HUES64 (cell line): ENCODE measurements around the gene SUSD6.

Experiments
- H3K27ac ChIP-seq: 2 replicates; pipeline ENCODE4 v1.7.0; 2013; ENCODE audit warnings: low read depth, low read length, inconsistent platforms
- H3K27me3 ChIP-seq: 2 replicates; pipeline ENCODE4 v1.6.1; 2013; ENCODE audit warnings: mild to moderate bottlenecking, low read length; ENCODE audit not compliant: insufficient read depth
- H3K36me3 ChIP-seq: 2 replicates; pipeline ENCODE4 v1.6.1; 2013; ENCODE audit warnings: mild to moderate bottlenecking, low read length; ENCODE audit not compliant: insufficient read depth
- H3K4me1 ChIP-seq: 2 replicates; pipeline ENCODE4 v1.6.1; 2013; ENCODE audit warnings: mild to moderate bottlenecking, low read length, moderate library complexity; ENCODE audit not compliant: insufficient read depth
- H3K4me3 ChIP-seq: 2 replicates; pipeline ENCODE4 v1.5.1; 2013; ENCODE audit warnings: mild to moderate bottlenecking, low read length, moderate library complexity
- H3K9ac ChIP-seq: 2 replicates; pipeline ENCODE4 v1.6.1; 2013; ENCODE audit warnings: mild to moderate bottlenecking, low read depth, low read length
- H3K9me3 ChIP-seq: 2 replicates; pipeline ENCODE4 v1.6.1; 2013; ENCODE audit warnings: low read depth, low read length; ENCODE audit not compliant: insufficient read depth
- WGBS: fragments of 150-250, 120-280 bp; methylation state at CpG from one replicate; pipeline ENCODE4 v1.1.7; 2013; ENCODE audit warnings: missing lambda C conversion rate; 5-methylcytosine and 5-hydroxymethylcytosine counted together

Gene SUSD6

DNA sequence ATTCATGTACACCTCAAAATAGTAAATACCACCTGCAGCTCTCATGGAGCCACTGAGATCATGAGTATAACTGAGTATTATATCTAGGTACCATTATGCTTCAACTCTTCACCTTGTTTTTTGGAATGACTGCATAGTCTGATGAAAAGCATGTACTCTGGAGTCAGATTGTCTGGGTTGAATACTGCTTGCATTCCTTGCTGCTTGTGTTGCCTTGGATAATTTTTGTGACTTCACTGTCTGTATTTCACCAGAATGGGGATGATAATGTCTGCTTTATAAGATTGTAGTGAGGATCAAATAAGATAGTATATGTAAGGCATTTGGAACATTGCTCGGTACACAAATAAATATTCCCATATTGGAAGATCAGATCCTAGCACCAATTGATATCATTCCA lies 54.2 kb downstream of the SUSD6 start:
- 94% methylated on average over 1 of the region's 1 CpG for WGBS

DNA sequence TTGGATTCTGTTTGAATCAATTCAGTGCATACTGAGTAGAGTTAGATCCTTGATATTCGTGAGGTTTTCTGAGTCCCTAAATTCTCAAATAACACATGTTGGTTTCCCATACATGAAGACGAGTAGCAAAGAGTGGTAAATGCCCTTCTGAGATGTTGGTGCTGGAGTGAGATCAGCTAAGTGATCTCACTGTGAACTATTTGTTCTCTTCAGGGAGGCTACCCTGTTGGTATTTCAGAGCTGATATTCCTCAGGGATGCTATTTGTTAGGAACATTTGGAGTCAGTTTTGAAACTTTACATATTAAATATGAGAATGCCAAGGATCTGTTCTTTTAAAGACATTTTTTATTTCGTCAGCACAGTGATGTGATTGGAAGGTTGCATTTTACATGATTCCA lies 54.7 kb downstream of the SUSD6 start:
- no peak overlapping the region for H3K9ac ChIP-seq
- no peaks in the 10 kb centered on the region for H3K27me3 ChIP-seq
- no peak overlapping the region for H3K4me3 ChIP-seq
- no peak overlapping the region for H3K27ac ChIP-seq
- no peaks in the 10 kb centered on the region for H3K36me3 ChIP-seq
- peaks cover 11% of the 10 kb centered on the region for H3K4me1 ChIP-seq
- WGBS, result 86% methylated on average over 2 of the region's 3 CpGs
- no peaks in the 10 kb centered on the region for H3K9me3 ChIP-seq

More for the DNA sequence above, 54.2 kb downstream of the SUSD6 start:
- Histone ChIP-seq H3K4me3 (no peak overlapping the region), H3K4me1 (peaks cover 15% of the 10 kb centered on the region), H3K36me3 (no peaks in the 10 kb centered on the region), H3K27ac (no peak overlapping the region), H3K27me3 (no peaks in the 10 kb centered on the region), H3K9ac (no peak overlapping the region), H3K9me3 (no peaks in the 10 kb centered on the region)

DNA sequence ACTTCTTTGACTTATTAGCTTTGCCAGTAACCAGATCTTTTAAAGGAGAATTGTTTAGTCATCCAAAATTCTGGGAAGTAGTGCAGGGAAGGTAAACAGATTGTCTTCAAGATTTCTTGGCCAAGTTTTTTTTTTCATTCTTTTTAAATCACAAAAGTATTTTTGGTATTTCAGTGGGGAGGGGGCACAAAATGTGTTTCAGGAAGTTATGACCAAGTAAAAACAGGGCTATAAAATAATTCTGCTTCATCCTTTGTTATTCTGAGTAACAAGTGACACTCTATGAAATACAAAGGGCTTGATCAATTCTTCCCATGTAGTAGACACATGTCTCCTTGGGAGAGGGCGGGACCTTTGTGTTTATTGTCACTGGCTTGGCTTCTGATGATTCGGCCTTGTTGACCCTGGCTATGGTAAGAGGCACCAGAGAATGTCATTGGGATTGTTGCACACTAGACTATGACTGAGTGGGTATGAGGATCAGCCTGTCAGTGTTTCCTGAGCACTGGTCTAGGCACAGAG lies 55.4 kb downstream of the SUSD6 start:
- Histone ChIP-seq H3K9me3 (no peaks in the 10 kb centered on the region), H3K4me1 (peaks cover 12% of the 10 kb centered on the region; the same call in 1 of the 2 replicates), H3K27ac (no peak overlapping the region), H3K27me3 (no peaks in the 10 kb centered on the region), H3K36me3 (no peaks in the 10 kb centered on the region), H3K4me3 (no peak overlapping the region), H3K9ac (no peak overlapping the region)
- 92% methylated on average over 2 of the region's 2 CpGs for WGBS

DNA sequence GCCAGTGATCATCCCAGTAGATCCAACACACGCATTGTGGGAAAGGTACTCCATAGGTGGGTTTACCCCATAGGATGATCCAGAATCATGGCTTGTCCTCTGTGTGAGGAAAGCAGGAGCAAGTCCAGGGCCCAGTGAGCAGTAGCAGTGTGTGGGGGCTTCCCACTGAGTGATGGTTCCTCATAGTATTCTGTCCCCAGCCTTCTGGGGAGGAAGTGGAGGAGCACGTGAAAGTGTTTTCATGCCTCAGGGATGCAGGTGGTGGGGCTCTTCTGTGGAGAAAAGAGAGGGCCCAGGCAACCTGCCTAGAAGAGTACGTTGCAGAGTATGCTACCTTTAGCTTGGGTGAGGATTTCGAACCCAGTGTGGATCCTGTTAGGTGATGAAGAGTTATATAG lies 56.5 kb downstream of the SUSD6 start:
- Histone ChIP-seq H3K36me3 (no peaks in the 10 kb centered on the region), H3K27ac (no peak overlapping the region), H3K27me3 (no peaks in the 10 kb centered on the region), H3K4me1 (peaks cover 9% of the 10 kb centered on the region; the same call in 1 of the 2 replicates), H3K9ac (no peak overlapping the region), H3K9me3 (no peaks in the 10 kb centered on the region), H3K4me3 (no peak overlapping the region)
- 83% methylated on average over 4 of the region's 4 CpGs for WGBS

DNA sequence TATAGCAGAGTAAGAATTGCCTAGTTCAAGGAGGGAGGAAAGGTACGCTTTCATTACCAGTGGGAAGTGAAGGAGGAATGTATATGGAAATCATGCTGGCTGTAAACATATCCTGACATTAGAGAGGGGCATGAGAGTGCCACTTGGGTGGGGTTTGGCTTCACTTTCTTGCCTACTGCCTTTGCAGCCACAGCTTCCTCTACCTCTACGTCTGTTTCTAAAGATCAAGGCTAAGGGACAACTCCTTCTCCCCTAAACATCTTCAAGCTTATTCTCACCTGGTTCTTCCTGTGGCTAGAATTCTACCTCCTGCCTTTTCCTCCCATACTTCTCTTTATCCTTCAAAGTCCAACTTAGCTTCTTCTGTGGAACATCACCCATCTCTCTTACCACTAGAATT lies 58.0 kb downstream of the SUSD6 start:
- WGBS, result 86% methylated on average over 2 of the region's 2 CpGs
- no peaks in the 10 kb centered on the region for H3K36me3 ChIP-seq
- no peaks in the 10 kb centered on the region for H3K9me3 ChIP-seq
- H3K27ac ChIP-seq, result no peak overlapping the region
- H3K27me3 ChIP-seq, result no peaks in the 10 kb centered on the region
- no peak overlapping the region for H3K4me3 ChIP-seq
- peaks cover 6% of the 10 kb centered on the region; the same call in 1 of the 2 replicates for H3K4me1 ChIP-seq
- no peak overlapping the region for H3K9ac ChIP-seq

DNA sequence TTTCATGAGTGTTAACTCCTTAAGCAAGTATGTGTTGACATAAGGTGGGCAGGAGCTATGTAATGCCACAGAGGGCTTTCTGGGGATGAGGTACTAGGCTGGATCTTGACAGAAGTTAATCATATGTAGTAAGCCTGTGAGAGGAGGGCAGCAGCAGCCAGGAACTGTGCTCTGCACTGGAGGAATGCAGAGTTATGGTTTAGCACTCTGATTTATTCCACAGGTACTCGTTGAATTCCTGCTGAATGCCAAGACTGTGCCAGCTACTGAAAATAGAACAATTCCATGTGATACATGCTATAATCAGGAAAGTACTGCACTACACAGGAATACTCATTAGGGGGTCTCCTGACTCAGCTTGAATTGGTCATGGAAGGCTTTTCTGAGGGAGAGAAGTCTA lies 58.7 kb downstream of the SUSD6 start:
- Histone ChIP-seq H3K9me3 (no peaks in the 10 kb centered on the region), H3K27me3 (no peaks in the 10 kb centered on the region), H3K4me3 (no peak overlapping the region), H3K4me1 (peaks cover 6% of the 10 kb centered on the region; the same call in 1 of the 2 replicates), H3K9ac (no peak overlapping the region), H3K27ac (no peak overlapping the region), H3K36me3 (no peaks in the 10 kb centered on the region)
- WGBS, result 90% methylated on average over 1 of the region's 1 CpG

DNA sequence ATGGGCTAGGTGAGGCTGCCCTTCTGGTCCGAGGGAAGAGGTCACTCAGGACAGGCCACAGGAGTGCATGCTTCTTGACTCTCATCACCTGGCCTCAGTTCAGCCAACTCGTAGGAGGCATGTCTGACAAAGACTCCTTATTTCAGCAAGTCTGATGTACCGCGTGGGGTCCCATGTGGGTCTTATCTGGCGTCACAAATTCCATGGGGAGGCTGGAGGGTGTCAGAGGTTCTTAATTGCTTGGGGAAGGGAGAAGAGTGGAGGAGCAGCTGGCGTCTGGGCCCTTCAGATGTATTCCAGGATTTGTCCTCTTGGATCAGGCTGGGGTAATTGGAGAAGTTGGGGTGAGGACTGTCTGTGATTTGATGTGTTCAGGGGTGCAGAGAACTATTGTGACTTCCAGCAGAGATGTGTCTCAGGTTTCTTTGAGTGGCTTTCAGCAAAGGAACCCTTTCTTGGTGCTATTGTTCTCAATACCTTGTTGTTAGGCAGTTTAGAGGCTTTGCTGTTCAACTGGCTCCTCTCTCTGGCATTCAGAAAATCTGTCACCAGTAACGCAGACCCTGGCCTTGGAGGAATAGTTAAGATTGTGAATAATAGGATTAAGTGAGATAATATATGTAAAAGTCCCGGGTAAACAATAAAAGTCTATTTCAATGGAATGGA lies 60.1 kb downstream of the SUSD6 start:
- WGBS, result 82% methylated on average over 7 of the region's 8 CpGs
- Histone ChIP-seq H3K9me3 (no peaks in the 10 kb centered on the region), H3K27ac (no peak overlapping the region), H3K4me1 (peaks cover 6% of the 10 kb centered on the region; the same call in 1 of the 2 replicates), H3K9ac (no peak overlapping the region), H3K4me3 (no peak overlapping the region), H3K36me3 (no peaks in the 10 kb centered on the region), H3K27me3 (no peaks in the 10 kb centered on the region)

DNA sequence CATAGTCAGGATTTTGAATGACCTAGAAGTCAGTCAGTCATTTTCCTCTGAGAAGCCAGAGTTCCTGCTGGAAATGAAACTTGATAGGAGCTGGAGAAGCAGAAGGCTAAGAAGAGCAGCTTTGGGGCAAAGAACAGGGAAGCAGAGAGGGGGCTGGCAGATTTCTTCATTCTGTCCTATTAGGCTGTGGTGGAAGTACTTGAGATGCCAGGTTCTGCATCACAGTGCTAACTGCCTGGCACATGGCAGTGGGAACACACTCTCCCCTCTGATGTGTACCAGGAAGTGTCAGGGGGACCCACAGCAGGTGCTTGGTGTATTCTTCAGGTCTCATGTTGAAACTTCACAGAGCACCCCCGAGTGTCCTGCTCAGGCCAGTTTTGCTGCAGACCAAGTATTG lies 61.0 kb downstream of the SUSD6 start:
- no peak overlapping the region for H3K27ac ChIP-seq
- H3K9me3 ChIP-seq, result no peaks in the 10 kb centered on the region
- no peaks in the 10 kb centered on the region for H3K27me3 ChIP-seq
- peaks cover 6% of the 10 kb centered on the region; the same call in 1 of the 2 replicates for H3K4me1 ChIP-seq
- 94% methylated on average over 1 of the region's 1 CpG for WGBS
- no peaks in the 10 kb centered on the region for H3K36me3 ChIP-seq
- no peak overlapping the region for H3K4me3 ChIP-seq
- H3K9ac ChIP-seq, result no peak overlapping the region

DNA sequence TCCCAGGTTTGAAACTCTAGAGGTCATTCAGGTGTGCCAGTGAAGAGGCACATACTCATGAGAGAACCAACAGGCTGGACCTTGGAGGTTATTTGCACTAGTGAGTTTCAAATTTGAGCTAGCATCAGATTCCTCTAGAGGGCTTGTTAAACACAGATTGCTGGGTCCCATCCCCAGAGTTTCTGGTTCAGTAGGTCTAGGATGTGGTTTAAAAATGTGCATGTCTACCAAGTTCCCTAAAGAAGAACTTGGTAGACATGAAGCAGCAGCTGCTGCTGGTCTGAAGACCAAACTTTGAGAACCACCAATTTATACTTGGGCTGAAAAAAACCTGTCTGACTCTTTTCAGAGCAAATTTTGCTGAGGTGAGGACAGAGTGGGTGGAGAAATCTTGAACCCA lies 61.7 kb downstream of the SUSD6 start:
- no peaks in the 10 kb centered on the region for H3K36me3 ChIP-seq
- peaks cover 6% of the 10 kb centered on the region; the same call in 1 of the 2 replicates for H3K4me1 ChIP-seq
- no peaks in the 10 kb centered on the region for H3K27me3 ChIP-seq
- no peak overlapping the region for H3K4me3 ChIP-seq
- no peak overlapping the region for H3K27ac ChIP-seq
- H3K9ac ChIP-seq, result no peak overlapping the region
- no peaks in the 10 kb centered on the region for H3K9me3 ChIP-seq

DNA sequence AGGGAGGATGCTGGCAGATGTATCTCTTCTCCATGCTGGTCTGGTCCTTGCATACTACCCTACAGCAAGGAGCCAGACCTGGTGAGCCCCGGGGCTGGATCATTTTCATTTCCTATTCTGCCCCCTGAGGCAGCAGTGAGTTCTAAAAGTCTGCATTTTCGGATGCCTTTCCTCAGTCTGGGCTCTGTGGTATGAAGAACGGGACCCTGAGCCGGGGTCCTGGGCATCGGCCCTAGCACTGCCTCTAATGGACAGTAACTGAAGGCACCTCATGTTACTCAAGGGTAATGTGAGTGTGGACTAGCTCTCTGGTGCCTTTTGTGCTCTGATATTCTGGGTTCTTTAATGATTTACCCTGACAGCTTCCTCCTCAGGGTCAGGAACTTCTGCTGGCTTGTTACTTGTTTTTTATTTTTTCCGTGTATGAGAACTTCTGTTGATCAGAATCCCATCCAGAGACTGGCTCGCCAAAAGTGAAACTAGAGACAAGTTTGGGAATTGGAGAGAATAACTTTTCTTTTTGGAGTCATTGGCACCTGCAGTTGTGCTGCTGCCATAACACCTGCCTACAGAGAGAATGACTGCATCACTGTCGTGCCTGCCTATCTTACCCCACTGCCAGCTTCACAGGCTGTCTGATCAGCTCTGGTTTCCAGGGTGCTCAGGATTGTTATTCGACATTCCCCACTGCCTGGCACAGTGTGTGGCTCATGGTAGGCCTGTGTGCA lies 62.3 kb downstream of the SUSD6 start:
- no peaks in the 10 kb centered on the region for H3K36me3 ChIP-seq
- 86% methylated on average over 9 of the region's 9 CpGs for WGBS
- H3K4me1 ChIP-seq, result peaks cover 6% of the 10 kb centered on the region; the same call in 1 of the 2 replicates
- H3K9me3 ChIP-seq, result no peaks in the 10 kb centered on the region
- H3K27me3 ChIP-seq, result no peaks in the 10 kb centered on the region
- no peak overlapping the region for H3K4me3 ChIP-seq
- no peak overlapping the region for H3K9ac ChIP-seq
- no peak overlapping the region for H3K27ac ChIP-seq

DNA sequence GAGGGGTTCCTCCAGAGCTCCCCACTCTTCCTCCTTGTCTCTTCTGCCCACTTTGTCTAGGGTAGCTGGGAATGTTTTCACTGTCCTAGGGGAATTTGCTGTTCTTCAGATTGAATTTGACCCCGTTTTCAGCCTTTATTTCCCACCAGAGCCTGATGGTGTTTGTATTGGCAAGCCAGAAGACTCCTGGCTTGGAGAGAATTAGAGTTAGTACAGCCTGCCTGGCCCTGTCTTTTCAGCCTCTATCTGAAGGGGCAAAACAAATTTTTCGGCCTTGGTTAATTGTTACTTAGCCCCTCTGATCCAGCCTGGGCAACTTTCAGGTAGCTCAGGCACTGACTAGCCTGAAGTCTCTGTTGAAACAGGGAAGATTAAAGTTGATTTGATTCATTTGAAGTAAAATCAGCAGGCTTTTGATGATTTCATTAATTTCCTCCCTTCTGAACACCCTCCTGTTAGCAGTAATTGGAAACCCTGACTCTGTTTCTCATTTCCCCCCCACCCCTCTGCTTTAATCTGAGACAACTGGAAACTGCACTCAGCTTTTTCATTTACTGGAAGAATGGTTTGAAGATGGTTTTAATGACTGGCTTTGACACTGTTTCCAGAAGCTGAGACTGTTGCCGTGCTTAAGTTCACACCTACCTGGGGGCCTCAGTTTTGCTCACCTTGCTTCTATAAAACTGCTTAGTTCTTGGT lies 63.3 kb downstream of the SUSD6 start:
- Histone ChIP-seq H3K9ac (no peak overlapping the region), H3K4me1 (peaks cover 6% of the 10 kb centered on the region; the same call in 1 of the 2 replicates), H3K27ac (no peak overlapping the region), H3K4me3 (no peak overlapping the region), H3K36me3 (no peaks in the 10 kb centered on the region), H3K27me3 (no peaks in the 10 kb centered on the region), H3K9me3 (no peaks in the 10 kb centered on the region)
- 95% methylated on average over 3 of the region's 3 CpGs for WGBS
